Activated T-helper 1 cell treated with anti-CD3 and anti-CD28 coated beads, Interleukin-12 subunit alpha, Interleukin-12 subunit beta, Interleukin-2, Interleukin-4 antibody, amounts not matched to agents 30 ng/mL and 10 ng/mL and 1 ng/mL, durations not matched to agents 14 hours and 24 hours and 36 hours (primary cell): ENCODE results near the gene NECTIN1. TPM values are rescaled to one million over a fixed set of nuclear protein-coding genes. Genes with fewer than 3 reads are reported as not detected.

Source experiments
- DNase-seq: peaks from one replicate; pipeline ENCODE4 v3.0.0; 2021; ENCODE audit warnings: low spot score
- H3K27ac Mint-ChIP-seq: one replicate; pipeline ENCODE4 v1.8.0; 2021; ENCODE audit warnings: mild to moderate bottlenecking, mixed read lengths
- H3K27me3 Mint-ChIP-seq: one replicate; pipeline ENCODE4 v1.8.0; 2022; ENCODE audit warnings: mild to moderate bottlenecking, moderate library complexity, mixed read lengths; ENCODE audit not compliant: insufficient read depth
- H3K36me3 Mint-ChIP-seq: one replicate; pipeline ENCODE4 v1.8.0; 2021; ENCODE audit warnings: low read depth, mixed read lengths
- H3K4me1 Mint-ChIP-seq: one replicate; pipeline ENCODE4 v1.8.0; 2021; ENCODE audit warnings: low read depth, mixed read lengths
- H3K4me3 Mint-ChIP-seq: one replicate; pipeline ENCODE4 v1.8.0; 2021; ENCODE audit warnings: mild to moderate bottlenecking, moderate library complexity, mixed read lengths
- H3K9me3 Mint-ChIP-seq: one replicate; pipeline ENCODE4 v1.8.0; 2021; ENCODE audit warnings: mixed read lengths
- intact Hi-C: fragments of 100-400 bp; cut with micrococcal nuclease; formaldehyde crosslinking; loops from one replicate; pipeline ENCODE4 v1.15.1; 2024
- total RNA-seq: library from RNA; stranded (reverse); gene quantifications from 2 replicates; pipeline ENCODE4 v1.2.3, GENCODE V29; 2022

Gene NECTIN1
- total RNA-seq, 1 donor from 2014 or later: 4.5 TPM

GRCh38 chr11:119712006-119712405, 17.0 kb downstream of the NECTIN1 start:
- intact Hi-C loops: no loop called here
- H3K4me3 Mint-ChIP-seq: no peak overlapping the region
- no peaks in the 10 kb centered on the region for H3K36me3 Mint-ChIP-seq
- H3K27me3 Mint-ChIP-seq: peaks cover 31% of the 10 kb centered on the region
- H3K4me1 Mint-ChIP-seq: no peaks in the 10 kb centered on the region
- no peak overlapping the region for H3K27ac Mint-ChIP-seq
- no peak for DNase-seq
- no peaks in the 10 kb centered on the region for H3K9me3 Mint-ChIP-seq

GRCh38 chr11:119711476-119711875, 17.5 kb downstream of the NECTIN1 start:
- Mint-ChIP-seq H3K4me3 (no peak overlapping the region), H3K4me1 (no peaks in the 10 kb centered on the region), H3K27ac (no peak overlapping the region), H3K27me3 (peaks cover 32% of the 10 kb centered on the region), H3K9me3 (no peaks in the 10 kb centered on the region), H3K36me3 (no peaks in the 10 kb centered on the region)
- no peak for DNase-seq
- intact Hi-C loops: no loop called here

GRCh38 chr11:119710417-119710816, 18.6 kb downstream of the NECTIN1 start:
- intact Hi-C loops: no loop called here
- Mint-ChIP-seq H3K9me3 (no peaks in the 10 kb centered on the region), H3K4me1 (no peaks in the 10 kb centered on the region), H3K27me3 (peaks cover 32% of the 10 kb centered on the region), H3K4me3 (no peak overlapping the region), H3K27ac (no peak overlapping the region), H3K36me3 (no peaks in the 10 kb centered on the region)
- no peak for DNase-seq

- Mint-ChIP-seq H3K4me1 (no peaks in the 10 kb centered on the region), H3K27me3 (peaks cover 32% of the 10 kb centered on the region), H3K36me3 (no peaks in the 10 kb centered on the region), H3K27ac (no peak overlapping the region), H3K9me3 (no peaks in the 10 kb centered on the region), H3K4me3 (no peak overlapping the region)
- intact Hi-C loops: no loop called here
- DNase-seq: no peak
Measured at GRCh38 chr11:119709638-119710346, 19.2 kb downstream of the NECTIN1 start.

GRCh38 chr11:119709171-119709570, 19.8 kb downstream of the NECTIN1 start:
- H3K27ac Mint-ChIP-seq: no peak overlapping the region
- peaks cover 32% of the 10 kb centered on the region for H3K27me3 Mint-ChIP-seq
- no peaks in the 10 kb centered on the region for H3K36me3 Mint-ChIP-seq
- intact Hi-C loops: no loop called here
- H3K4me3 Mint-ChIP-seq: no peak overlapping the region
- H3K9me3 Mint-ChIP-seq: no peaks in the 10 kb centered on the region
- no peak for DNase-seq
- no peaks in the 10 kb centered on the region for H3K4me1 Mint-ChIP-seq

- H3K27me3 Mint-ChIP-seq: peaks cover 34% of the 10 kb centered on the region
- no peaks in the 10 kb centered on the region for H3K9me3 Mint-ChIP-seq
- intact Hi-C loops: no loop called here
- no peak for DNase-seq
- H3K4me1 Mint-ChIP-seq: no peaks in the 10 kb centered on the region
- no peaks in the 10 kb centered on the region for H3K36me3 Mint-ChIP-seq
- no peak overlapping the region for H3K27ac Mint-ChIP-seq
- no peak overlapping the region for H3K4me3 Mint-ChIP-seq
Measured at GRCh38 chr11:119708384-119708783, 20.6 kb downstream of the NECTIN1 start.

GRCh38 chr11:119706887-119707286, 22.1 kb downstream of the NECTIN1 start:
- Mint-ChIP-seq H3K27me3 (peaks cover 34% of the 10 kb centered on the region), H3K27ac (no peak overlapping the region), H3K9me3 (no peaks in the 10 kb centered on the region), H3K36me3 (no peaks in the 10 kb centered on the region), H3K4me3 (no peak overlapping the region), H3K4me1 (no peaks in the 10 kb centered on the region)
- no peak for DNase-seq
- intact Hi-C loops: no loop called here

- intact Hi-C loops: no loop called here
- no peak overlapping the region for H3K27ac Mint-ChIP-seq
- no peak overlapping the region for H3K4me3 Mint-ChIP-seq
Measured at GRCh38 chr11:119706029-119706428, 23.0 kb downstream of the NECTIN1 start.

GRCh38 chr11:119705362-119705761, 23.6 kb downstream of the NECTIN1 start:
- Mint-ChIP-seq H3K9me3 (no peaks in the 10 kb centered on the region), H3K4me1 (no peaks in the 10 kb centered on the region), H3K4me3 (no peak overlapping the region), H3K36me3 (no peaks in the 10 kb centered on the region), H3K27me3 (peaks cover 28% of the 10 kb centered on the region), H3K27ac (no peak overlapping the region)
- intact Hi-C loops: no loop called here
- DNase-seq: no peak

More at GRCh38 chr11:119706029-119706428, 23.0 kb downstream of the NECTIN1 start:
- Mint-ChIP-seq H3K27me3 (peaks cover 34% of the 10 kb centered on the region), H3K4me1 (no peaks in the 10 kb centered on the region), H3K9me3 (no peaks in the 10 kb centered on the region), H3K36me3 (no peaks in the 10 kb centered on the region)
- no peak for DNase-seq

GRCh38 chr11:119704849-119705248, 24.2 kb downstream of the NECTIN1 start:
- Mint-ChIP-seq H3K4me1 (no peaks in the 10 kb centered on the region), H3K4me3 (no peak overlapping the region), H3K27ac (no peak overlapping the region), H3K36me3 (no peaks in the 10 kb centered on the region), H3K9me3 (no peaks in the 10 kb centered on the region), H3K27me3 (peaks cover 24% of the 10 kb centered on the region)
- intact Hi-C loops: no loop called here
- DNase-seq: no peak

GRCh38 chr11:119701591-119702549, 27.1 kb downstream of the NECTIN1 start:
- Mint-ChIP-seq H3K9me3 (no peaks in the 10 kb centered on the region), H3K27me3 (peaks cover 2% of the 10 kb centered on the region), H3K4me3 (no peak overlapping the region), H3K36me3 (no peaks in the 10 kb centered on the region), H3K27ac (no peak overlapping the region), H3K4me1 (no peaks in the 10 kb centered on the region)
- DNase-seq: no peak
- intact Hi-C loops: no loop called here

GRCh38 chr11:119700536-119701346, 28.3 kb downstream of the NECTIN1 start:
- Mint-ChIP-seq H3K27ac (no peak overlapping the region), H3K27me3 (peaks cover 2% of the 10 kb centered on the region), H3K9me3 (no peaks in the 10 kb centered on the region), H3K36me3 (no peaks in the 10 kb centered on the region), H3K4me1 (no peaks in the 10 kb centered on the region), H3K4me3 (no peak overlapping the region)
- no peak for DNase-seq
- intact Hi-C loops: no loop called here
